ENCODE results near the gene TANGO2. TPM values are rescaled to one million over a fixed set of nuclear protein-coding genes. Genes with fewer than 3 reads are reported as not detected.

The TANGO2 gene
- total RNA-seq, 2 experiments from 2014 or later = 21.3 to 23.0 TPM

GRCh38 chr22:20021196-20022181, 579 bp downstream of the TANGO2 start:
- ChIA-PET POLR2A (interaction anchor here (0.6 to 0.7 kb wide), 2 partner anchors 16 to 58 kb away, joined by 3 read pairs; no protein-coding TSS in a partner anchor), CTCF (interaction anchor here (0.6 to 2.2 kb wide), 3 partner anchors 8 to 65 kb away, joined by 3 to 5 read pairs (median 4); no protein-coding TSS in a partner anchor)

GRCh38 chr22:20022231-20022977, 1.5 kb downstream of the TANGO2 start:
- ChIA-PET POLR2A (no interaction called here), CTCF (interaction anchor here (0.6 to 2.2 kb wide), 3 partner anchors 9 to 64 kb away, joined by 3 to 5 read pairs (median 4); no protein-coding TSS in a partner anchor)

GRCh38 chr22:20022978-20023613, 2.2 kb downstream of the TANGO2 start:
- POLR2A ChIA-PET = no interaction called here

GRCh38 chr22:20024225-20024624, 3.3 kb downstream of the TANGO2 start:
- ChIA-PET POLR2A (no interaction called here), CTCF (no interaction called here)

More at GRCh38 chr22:20022978-20023613, 2.2 kb downstream of the TANGO2 start:
- CTCF ChIA-PET = interaction anchor here (2.2 kb wide), 1 partner anchor 8 kb away, joined by 4 read pairs; no protein-coding TSS in a partner anchor

DNA sequence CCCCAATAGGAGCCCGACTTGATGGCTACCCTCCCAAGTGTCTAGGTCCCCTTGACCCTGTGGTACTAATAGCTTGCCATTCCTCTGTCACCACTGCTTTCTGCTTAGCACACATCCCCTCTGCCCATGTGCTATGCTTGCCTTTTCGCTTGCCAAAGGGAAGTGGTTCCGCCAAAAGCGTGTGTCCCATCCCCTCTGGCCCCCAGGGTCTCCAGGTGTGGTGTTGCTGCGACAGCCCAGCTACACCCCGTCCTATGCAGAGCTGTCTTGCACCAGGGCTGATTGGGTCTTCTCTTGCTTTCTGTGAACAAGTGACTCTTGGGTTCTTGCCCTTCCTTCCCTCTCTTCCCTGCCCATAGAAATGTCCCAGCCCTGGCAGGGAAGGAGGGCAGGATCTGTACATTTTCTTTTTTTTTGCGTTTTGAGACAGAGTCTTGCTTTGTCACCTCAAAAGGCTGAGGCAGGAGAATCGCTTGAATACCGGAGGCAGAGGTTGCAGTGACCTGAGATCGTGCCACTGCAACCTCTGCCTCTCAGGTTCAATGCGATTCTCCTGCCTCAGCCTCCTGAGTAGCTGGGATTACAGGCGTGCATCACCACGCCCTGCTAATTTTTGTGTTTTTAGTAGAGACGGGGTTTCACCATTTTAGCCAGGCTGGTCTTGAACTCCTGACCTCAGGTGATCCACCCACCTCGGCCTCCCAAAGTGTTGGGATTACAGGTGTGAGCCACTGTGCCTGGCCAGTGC, 3.9 kb downstream of the TANGO2 start:
- ChIA-PET CTCF (no interaction called here), POLR2A (no interaction called here)

- ChIA-PET POLR2A (no interaction called here), CTCF (no interaction called here)
Measured at GRCh38 chr22:20025401-20026203, 4.7 kb downstream of the TANGO2 start.

DNA sequence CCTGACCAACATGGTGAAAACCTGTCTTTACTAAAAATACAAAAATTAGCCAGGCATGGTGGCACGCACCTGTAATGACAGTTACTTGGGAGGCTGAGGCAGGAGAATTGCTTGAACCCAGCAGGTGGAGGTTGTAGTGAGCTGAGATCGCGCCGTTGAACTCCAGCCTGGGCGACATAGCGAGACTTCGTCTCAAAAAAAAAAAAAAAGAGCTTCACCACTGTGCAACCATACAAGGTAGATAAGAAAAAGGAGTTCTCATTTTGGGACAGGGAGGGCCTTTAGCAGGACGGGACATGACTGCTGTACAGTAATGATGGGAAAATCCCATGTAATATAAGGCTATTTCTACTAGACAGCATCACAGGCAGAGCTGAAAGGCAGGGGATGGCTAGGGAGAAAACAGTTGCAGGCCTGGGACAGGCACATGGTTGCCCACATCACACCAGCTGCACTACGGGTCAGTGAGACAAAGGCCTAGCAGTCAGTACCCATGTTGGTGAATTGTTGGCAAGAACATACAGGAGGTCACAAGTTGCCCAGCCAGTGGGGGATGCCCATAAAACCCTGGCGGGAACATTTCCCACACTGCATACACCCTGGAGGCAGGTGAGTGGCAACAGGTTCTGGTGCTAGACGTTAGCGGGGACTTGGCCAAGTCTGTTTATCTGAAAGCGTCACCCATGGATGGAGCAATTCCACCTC, 5.4 kb downstream of the TANGO2 start:
- CTCF ChIA-PET = no interaction called here
- POLR2A ChIA-PET = no interaction called here

GRCh38 chr22:20026996-20027601, 6.2 kb downstream of the TANGO2 start:
- CTCF ChIA-PET = no interaction called here
- POLR2A ChIA-PET = no interaction called here

- ChIA-PET POLR2A (no interaction called here), CTCF (no interaction called here)
Measured at GRCh38 chr22:20027966-20028854, 7.3 kb downstream of the TANGO2 start.

DNA sequence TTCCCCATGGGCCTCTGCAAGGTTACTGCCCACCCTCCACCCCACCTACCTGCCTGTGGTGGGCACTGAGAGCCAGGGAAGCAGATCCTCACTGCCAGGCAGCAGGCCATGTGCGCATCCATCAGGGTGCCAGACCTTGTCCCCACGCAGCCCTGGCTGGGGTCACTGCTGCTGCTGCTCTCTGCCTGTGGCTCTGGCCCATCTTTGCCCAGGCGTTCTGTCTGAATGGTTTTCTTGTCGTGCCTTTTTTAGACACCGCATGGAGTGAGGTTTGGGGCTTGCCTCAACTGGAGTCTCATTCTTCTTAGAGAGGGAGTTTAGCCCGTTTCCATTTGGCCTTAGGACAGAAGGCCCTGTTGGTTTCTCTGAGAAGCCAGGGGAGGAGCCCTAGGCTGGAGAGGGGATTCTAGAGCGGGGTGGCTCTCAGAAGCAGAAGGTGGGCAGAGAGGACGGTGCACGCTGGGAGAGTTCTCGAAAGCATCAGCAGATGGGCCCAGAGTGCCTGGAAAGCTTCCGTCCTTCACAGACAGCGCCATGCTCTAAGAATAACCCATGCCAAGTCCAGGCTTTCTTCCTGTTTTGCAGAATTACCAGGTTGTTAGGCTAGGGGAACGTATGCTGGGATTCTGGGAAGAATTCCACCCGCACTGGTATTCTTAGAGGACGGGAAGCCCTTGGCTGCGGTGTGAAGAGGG, 8.1 kb downstream of the TANGO2 start:
- CTCF ChIA-PET = no interaction called here
- POLR2A ChIA-PET = no interaction called here

GRCh38 chr22:20029550-20030225, 8.8 kb downstream of the TANGO2 start:
- ChIA-PET CTCF (interaction anchor here (0.7 kb wide), 1 partner anchor 20 kb away, joined by 3 read pairs; no protein-coding TSS in a partner anchor), POLR2A (no interaction called here)

GRCh38 chr22:20031732-20032406, 11.0 kb downstream of the TANGO2 start:
- POLR2A ChIA-PET = no interaction called here
- CTCF ChIA-PET = interaction anchor here (0.6 to 2.0 kb wide), 5 partner anchors 10 to 65 kb away, joined by 3 to 5 read pairs (median 3); no protein-coding TSS in a partner anchor

- ChIA-PET POLR2A (no interaction called here), CTCF (interaction anchor here (0.6 to 2.0 kb wide), 3 partner anchors 10 to 62 kb away, joined by 3 to 5 read pairs (median 4); no protein-coding TSS in a partner anchor)
Measured at GRCh38 chr22:20032407-20032991, 11.6 kb downstream of the TANGO2 start.

GRCh38 chr22:20033045-20033706, 12.3 kb downstream of the TANGO2 start:
- POLR2A ChIA-PET = no interaction called here
- CTCF ChIA-PET = interaction anchor here (2.0 kb wide), 1 partner anchor 63 kb away, joined by 5 read pairs; no protein-coding TSS in a partner anchor
